COLO668 (cell line): ENCODE measurements around the gene PARD3.
"Not testable (repeated sequence)": the region's sequence is repeated elsewhere in the genome, so short reads cannot be mapped to it uniquely, and the experiment has no call there.

Experiments used
- DNase-seq: peaks from one replicate; lab custom pipeline; 2025; ENCODE audit not compliant: unreplicated experiment; lab: John Stamatoyannopoulos, UW

The PARD3 gene

DNA sequence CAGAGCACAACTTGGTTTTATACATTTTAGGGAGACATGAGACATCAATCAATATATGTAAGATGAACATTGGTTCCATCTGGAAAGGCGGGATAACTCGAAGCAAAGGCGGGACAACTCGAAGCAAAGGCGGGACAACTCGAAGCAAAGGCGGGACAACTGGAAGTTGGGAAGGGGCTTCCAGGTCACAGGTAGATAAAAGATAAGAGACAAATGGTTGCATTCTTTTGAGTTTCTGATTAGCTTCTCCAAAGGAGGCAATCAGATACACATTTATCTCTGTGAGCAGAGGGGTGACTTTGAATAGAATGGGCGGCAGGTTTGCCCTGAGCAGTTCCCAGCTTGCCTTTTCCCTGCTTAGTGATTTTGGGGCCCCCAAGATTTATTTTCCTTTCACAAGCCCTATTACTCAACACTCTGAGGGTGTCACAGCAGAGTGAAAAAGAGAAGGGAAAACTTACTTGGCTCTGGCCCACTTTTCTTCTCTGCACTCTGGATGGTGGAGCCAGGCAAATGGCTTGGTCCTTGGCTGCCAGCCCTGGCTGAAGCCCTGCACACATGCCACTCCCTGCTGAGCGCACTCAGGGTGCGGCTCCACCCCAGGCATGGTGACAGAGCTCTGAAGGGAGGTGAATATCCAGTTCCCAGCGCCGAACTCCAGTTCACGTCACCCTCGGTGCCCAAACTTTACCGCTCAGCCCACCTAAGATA is 46.7 kb downstream of the PARD3 start:
- DNase-seq, result peak; percentile 3

DNA sequence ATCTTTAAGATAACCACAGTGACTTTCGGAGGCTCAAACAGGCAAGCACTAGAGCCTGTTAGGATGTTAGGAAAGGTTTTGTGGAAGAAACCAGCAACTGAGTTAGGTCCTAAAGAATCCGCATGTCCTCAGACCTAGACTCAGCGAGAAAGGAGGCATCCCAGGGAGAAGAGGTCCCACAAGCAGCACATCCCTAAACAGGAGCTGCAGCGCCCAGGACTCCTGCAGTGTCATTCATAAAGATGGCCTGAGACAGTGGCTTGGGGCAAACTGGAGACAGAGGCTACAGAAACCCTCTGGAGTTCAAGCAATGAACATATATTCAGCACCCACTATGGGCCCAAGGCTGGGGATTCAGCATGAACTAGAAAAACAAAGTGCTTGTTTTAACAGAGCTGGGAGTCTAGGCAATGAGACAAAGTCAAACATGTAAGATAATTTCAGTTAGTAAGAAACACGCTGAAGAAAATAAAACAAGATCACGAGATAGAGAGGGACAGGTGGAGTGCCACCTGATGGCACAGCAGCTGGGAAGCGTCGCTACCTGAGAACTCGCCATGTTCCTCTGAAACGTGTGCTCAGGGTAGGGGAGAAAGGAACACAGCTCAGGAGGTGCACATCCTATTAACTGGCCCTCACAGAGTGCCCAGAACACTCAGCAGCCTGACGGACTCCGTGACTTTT is 48.1 kb downstream of the PARD3 start:
- DNase-seq, result no peak

GRCh38 chr10:34766266-34766600 is 48.9 kb downstream of the PARD3 start:
- DNase-seq, result peak; percentile 9

DNA sequence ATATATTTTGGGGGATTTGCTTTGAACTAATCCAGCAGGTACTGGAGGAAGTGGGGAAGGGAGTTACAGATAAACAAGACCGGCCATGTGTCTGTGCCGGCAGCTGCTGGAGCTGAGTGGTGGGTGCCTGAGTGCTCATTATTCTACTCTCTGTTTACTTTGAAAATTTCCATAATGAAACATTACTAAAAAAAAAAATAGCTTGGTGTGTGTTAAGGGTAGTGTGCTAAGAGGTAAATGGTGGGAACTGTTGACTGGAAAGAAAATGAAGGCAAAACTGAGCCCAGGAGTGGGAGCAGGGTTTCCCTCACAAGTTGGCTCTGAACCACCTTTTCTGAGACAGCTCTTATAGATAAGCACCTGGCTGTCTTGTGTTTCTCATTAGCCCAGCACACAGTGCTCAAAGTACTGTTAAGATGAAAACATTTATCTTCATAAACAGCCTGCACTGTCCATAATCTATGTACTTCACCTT is 50.6 kb downstream of the PARD3 start:
- peak; percentile 41 for DNase-seq

DNA sequence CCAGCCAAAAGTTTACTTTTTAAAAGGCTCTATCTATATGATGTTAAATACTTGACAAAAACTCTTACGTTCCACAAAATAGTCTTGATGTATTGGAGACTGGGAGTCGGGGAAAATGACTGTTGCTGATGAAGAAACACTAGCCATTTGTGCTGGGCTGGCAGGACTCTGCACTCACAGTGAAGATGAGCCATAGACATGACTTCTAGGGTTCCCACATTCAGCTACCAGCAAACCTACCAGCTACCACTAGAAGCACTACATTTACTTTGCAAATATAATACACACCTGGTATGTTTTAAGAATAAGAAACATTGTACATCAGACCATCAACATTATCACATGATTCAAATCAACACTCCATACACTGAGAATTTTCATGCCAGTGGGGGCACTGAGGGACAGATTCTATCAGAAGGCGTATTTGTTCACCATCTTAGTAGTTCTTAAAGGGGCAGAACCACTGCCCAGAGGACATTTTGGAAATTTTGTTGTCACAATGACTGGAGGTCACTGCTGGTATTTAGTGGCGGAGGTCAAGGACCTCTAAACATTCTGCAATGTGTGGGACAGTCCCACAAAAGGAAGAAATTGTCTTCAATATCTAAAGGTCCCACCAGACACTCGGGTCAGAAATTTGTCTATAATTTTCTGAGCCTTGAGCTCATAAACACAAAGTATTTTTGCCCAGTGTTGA is 52.3 kb downstream of the PARD3 start:
- no peak for DNase-seq

- DNase-seq, result no peak
Measured at GRCh38 chr10:34762156-34762555, 52.9 kb downstream of the PARD3 start.

- DNase-seq, result no peak
Measured at GRCh38 chr10:34761453-34761852, 53.6 kb downstream of the PARD3 start.

- no peak for DNase-seq
Measured at GRCh38 chr10:34760606-34761005, 54.5 kb downstream of the PARD3 start.

DNA sequence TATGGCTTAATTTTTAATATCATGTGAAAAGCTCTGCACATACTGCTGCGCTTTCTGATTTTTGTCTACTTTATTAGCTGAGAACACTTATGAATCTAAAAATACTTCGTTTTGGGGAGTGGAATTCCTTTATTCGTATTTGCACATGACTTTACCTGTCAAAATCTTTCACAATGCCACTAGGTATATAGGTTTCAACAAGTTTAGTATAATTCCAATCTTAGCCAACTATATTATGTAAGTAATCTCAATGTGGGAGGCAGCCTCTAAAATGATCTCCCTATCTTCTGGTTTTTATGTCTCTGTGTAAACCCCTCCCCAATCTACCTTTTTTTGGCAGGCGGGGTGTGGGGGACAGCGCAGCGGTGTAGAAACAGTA is 55.3 kb downstream of the PARD3 start:
- no peak for DNase-seq

DNA sequence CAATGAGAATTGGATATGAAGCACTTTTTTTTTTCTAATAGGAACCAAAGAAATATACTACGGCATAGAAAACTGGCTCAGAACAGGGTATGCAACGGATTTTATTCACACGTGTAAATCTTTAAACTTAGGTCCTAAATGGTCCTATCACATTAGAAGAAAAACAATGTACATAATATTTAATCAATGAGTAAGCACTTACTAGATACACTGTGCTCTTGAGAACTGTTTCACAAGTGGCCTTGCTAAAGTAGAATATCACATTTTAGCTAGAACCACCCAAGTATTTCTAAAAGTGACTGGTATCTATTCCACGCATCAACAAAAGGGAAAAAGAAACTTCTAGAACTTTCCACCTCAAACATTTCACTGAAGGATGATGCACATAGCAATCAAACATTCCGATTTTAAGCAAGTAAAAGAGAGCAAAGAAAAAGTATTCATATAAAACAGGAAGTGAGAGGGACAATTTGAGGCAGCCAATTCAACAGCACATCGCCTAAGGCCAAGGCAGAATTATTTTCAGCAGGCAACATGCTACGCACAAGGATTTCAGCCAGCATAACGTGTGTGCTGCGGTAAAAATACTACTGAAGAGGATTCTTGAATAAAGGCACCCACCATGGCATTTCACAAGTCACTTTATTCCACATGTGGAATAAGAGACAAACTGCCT is 55.8 kb downstream of the PARD3 start:
- no peak for DNase-seq

- no peak for DNase-seq
Measured at GRCh38 chr10:34758447-34758996, 56.6 kb downstream of the PARD3 start.

DNA sequence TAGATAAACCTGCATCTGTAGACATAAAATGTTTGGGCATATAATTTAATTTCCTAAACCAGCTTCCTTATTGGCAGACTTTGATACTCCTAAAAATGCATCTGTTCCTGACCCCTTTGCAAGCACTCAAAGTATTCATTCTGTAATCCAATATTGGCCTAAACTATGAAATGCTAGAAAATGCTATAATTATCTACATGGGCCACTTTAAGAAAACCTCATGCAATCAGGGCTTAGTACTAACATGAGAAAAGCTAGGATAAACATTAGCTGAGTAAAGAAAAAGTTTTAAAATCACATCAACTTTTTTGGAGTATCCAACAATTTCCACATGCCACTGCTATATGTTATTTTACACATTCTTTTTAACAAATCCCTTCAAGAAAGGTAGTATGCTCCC is 57.2 kb downstream of the PARD3 start:
- no peak for DNase-seq

- not testable (repeated sequence) for DNase-seq
Measured at GRCh38 chr10:34757181-34757580, 57.9 kb downstream of the PARD3 start.

DNA sequence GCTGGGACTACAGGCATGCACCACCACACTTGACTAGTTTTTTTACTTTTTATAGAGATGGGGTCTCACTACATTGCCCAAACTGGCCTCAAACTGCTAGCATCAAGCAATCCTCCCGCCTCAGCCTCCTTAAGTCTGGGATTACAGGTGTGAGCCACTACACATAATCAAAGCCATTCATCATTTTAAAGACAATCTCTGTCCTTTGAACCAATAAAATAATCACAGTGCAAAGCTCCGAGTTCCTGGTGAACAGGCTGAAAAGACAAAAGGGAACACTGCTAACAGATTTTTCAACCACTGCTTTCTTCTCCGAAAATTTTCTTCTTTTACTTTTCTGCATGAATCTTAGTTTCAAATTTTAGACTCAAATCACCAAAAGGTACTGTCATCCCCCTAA is 58.5 kb downstream of the PARD3 start:
- DNase-seq, result no peak

- no peak for DNase-seq
Measured at GRCh38 chr10:34753014-34753757, 61.9 kb downstream of the PARD3 start.

- no peak for DNase-seq
Measured at GRCh38 chr10:34751272-34751671, 63.8 kb downstream of the PARD3 start.

DNA sequence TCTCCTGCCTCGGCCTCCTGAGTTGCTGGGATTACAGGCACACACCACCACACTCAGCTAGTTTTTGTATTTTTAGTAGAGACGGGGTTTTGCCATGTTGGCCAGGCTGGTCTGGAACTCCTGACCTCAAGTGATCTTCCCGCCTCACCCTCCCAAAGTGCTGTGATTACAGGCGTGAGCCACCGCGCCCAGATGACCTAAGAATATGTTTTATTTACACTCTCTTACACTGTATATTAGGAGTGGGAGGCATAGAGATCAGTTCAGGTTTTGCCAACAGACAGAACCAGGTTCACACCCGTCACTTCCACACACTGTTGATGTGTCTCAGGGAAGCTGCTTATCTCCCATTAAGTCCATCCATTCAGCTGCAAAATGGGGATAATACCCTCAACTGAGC is 64.3 kb downstream of the PARD3 start:
- not testable (repeated sequence) for DNase-seq

GRCh38 chr10:34748767-34749166 is 66.3 kb downstream of the PARD3 start:
- DNase-seq, result no peak

DNA sequence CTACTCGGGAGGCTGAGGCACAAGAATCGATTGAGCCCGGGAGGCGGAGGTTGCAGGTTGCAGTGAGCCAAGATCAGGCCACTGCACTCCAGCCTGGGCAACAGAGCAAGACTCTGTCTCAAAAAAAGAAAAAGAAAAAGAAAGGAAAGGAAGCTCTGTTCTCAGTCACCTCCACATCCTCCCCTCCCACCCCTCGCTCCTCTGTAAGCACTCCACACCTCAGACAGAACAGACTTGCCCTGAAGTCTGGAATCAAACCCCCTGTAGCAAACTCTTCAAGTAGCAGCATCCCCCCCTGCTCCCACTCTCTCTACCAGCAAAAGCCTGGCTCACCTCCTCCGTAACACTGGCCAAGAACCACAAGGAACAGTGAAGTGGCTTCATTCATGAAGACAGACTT is 66.7 kb downstream of the PARD3 start:
- DNase-seq, result no peak

GRCh38 chr10:34746094-34746493 is 69.0 kb downstream of the PARD3 start:
- no peak for DNase-seq

- DNase-seq, result no peak
Measured at GRCh38 chr10:34745244-34745643, 69.9 kb downstream of the PARD3 start.
